Duodenal mucosa (tissue), 2 donors: ENCODE data around the gene PXDN.
"Not testable (repeated sequence)": the region's sequence is repeated elsewhere in the genome, so short reads cannot be mapped to it uniquely, and the experiment has no call there.

ENCODE experiments used
- H3K27ac ChIP-seq: one replicate; pipeline ENCODE4 v1.7.0; 2013; ENCODE audit warnings: low read depth, low read length
- H3K27me3 ChIP-seq, 2 donors: one replicate each; pipeline ENCODE4 v1.7.0; 2013; ENCODE audit warnings: low read length in 2 of 2, control low read depth in 1 of 2; ENCODE audit not compliant: insufficient read depth in 2 of 2, control insufficient read depth in 1 of 2
- H3K36me3 ChIP-seq, 2 donors: one replicate each; pipeline ENCODE4 v1.7.0; 2013; ENCODE audit warnings: low read length in 2 of 2, control low read depth in 1 of 2; ENCODE audit not compliant: insufficient read depth in 2 of 2, control insufficient read depth in 1 of 2
- H3K4me1 ChIP-seq, 2 donors: one replicate each; pipeline ENCODE4 v1.7.0; 2013; ENCODE audit warnings: low read length in 2 of 2, control low read depth in 1 of 2; ENCODE audit not compliant: insufficient read depth in 2 of 2, control insufficient read depth in 1 of 2
- H3K4me3 ChIP-seq, 2 donors: one replicate each; pipeline ENCODE4 v1.7.0; 2013; ENCODE audit warnings: low read length in 2 of 2, low read depth in 1 of 2
- H3K9ac ChIP-seq, 2 donors: one replicate each; pipeline ENCODE4 v1.7.0; 2013; ENCODE audit warnings: low read length in 2 of 2, low read depth in 1 of 2
- H3K9me3 ChIP-seq, 2 donors: one replicate each; pipeline ENCODE4 v1.7.0; 2013; ENCODE audit warnings: low read length in 2 of 2, control low read depth in 1 of 2; ENCODE audit not compliant: control insufficient read depth in 1 of 2

The PXDN gene

GRCh38 chr2:1680222-1681016 is 63.9 kb downstream of the PXDN start:
- Histone ChIP-seq H3K27me3 (no peaks in the 10 kb centered on the region), H3K36me3 (peaks cover 0 to 11% of the 10 kb centered on the region in 2 donors), H3K9ac (no peak overlapping the region), H3K27ac (no peak overlapping the region), H3K9me3 (peaks cover 0 to 9% of the 10 kb centered on the region in 2 donors), H3K4me3 (no peak overlapping the region), H3K4me1 (no peaks in the 10 kb centered on the region)

GRCh38 chr2:1679488-1680039 is 64.8 kb downstream of the PXDN start:
- peaks cover 0 to 11% of the 10 kb centered on the region in 2 donors for H3K36me3 ChIP-seq

GRCh38 chr2:1679065-1679464 is 65.2 kb downstream of the PXDN start:
- H3K27me3 ChIP-seq, H3K27ac ChIP-seq, H3K9ac ChIP-seq, H3K4me3 ChIP-seq, H3K4me1 ChIP-seq, H3K9me3 ChIP-seq: not testable (repeated sequence)
- peaks cover 0 to 11% of the 10 kb centered on the region in 2 donors for H3K36me3 ChIP-seq

More at GRCh38 chr2:1679488-1680039, 64.8 kb downstream of the PXDN start:
- H3K27me3 ChIP-seq, H3K9ac ChIP-seq, H3K27ac ChIP-seq, H3K4me3 ChIP-seq, H3K4me1 ChIP-seq, H3K9me3 ChIP-seq: not testable (repeated sequence)

- no peaks in the 10 kb centered on the region for H3K27me3 ChIP-seq
- peaks cover 0 to 11% of the 10 kb centered on the region in 2 donors for H3K36me3 ChIP-seq
- no peak overlapping the region for H3K27ac ChIP-seq
These were observed 65.7 kb downstream of the PXDN start for GRCh38 chr2:1678609-1679008.

GRCh38 chr2:1677821-1678165 is 66.5 kb downstream of the PXDN start:
- no peak overlapping the region for H3K4me3 ChIP-seq
- H3K4me1 ChIP-seq: no peaks in the 10 kb centered on the region
- H3K36me3 ChIP-seq: peaks cover 0 to 15% of the 10 kb centered on the region in 2 donors
- no peaks in the 10 kb centered on the region for H3K27me3 ChIP-seq
- peaks cover 0 to 9% of the 10 kb centered on the region in 2 donors for H3K9me3 ChIP-seq
- no peak overlapping the region for H3K27ac ChIP-seq
- no peak overlapping the region for H3K9ac ChIP-seq

More at GRCh38 chr2:1678609-1679008, 65.7 kb downstream of the PXDN start:
- Histone ChIP-seq H3K4me1 (no peaks in the 10 kb centered on the region), H3K4me3 (no peak overlapping the region), H3K9me3 (peaks cover 0 to 9% of the 10 kb centered on the region in 2 donors), H3K9ac (no peak overlapping the region)

- Histone ChIP-seq H3K36me3 (peaks cover 0 to 15% of the 10 kb centered on the region in 2 donors), H3K4me3 (no peak overlapping the region), H3K9me3 (peaks cover 0 to 9% of the 10 kb centered on the region in 2 donors), H3K27ac (no peak overlapping the region), H3K4me1 (no peaks in the 10 kb centered on the region), H3K9ac (no peak overlapping the region), H3K27me3 (no peaks in the 10 kb centered on the region)
These were observed 67.1 kb downstream of the PXDN start for GRCh38 chr2:1676913-1677820.

- Histone ChIP-seq H3K9ac (no peak overlapping the region), H3K4me1 (no peaks in the 10 kb centered on the region), H3K9me3 (peaks cover 0 to 9% of the 10 kb centered on the region in 2 donors), H3K4me3 (no peak overlapping the region), H3K27me3 (no peaks in the 10 kb centered on the region), H3K36me3 (peaks cover 0 to 12% of the 10 kb centered on the region in 2 donors), H3K27ac (no peak overlapping the region)
These were observed 68.0 kb downstream of the PXDN start for GRCh38 chr2:1676091-1676912.

GRCh38 chr2:1675633-1676032 is 68.7 kb downstream of the PXDN start:
- Histone ChIP-seq H3K27ac (no peak overlapping the region), H3K4me3 (no peak overlapping the region), H3K4me1 (no peaks in the 10 kb centered on the region), H3K27me3 (no peaks in the 10 kb centered on the region), H3K9ac (no peak overlapping the region), H3K9me3 (peaks cover 0 to 9% of the 10 kb centered on the region in 2 donors), H3K36me3 (peaks cover 0 to 12% of the 10 kb centered on the region in 2 donors)

- peaks cover 0 to 12% of the 10 kb centered on the region in 2 donors for H3K36me3 ChIP-seq
- H3K27me3 ChIP-seq: no peaks in the 10 kb centered on the region
- peaks cover 0 to 9% of the 10 kb centered on the region in 2 donors for H3K9me3 ChIP-seq
- no peak overlapping the region for H3K9ac ChIP-seq
- no peaks in the 10 kb centered on the region for H3K4me1 ChIP-seq
- no peak overlapping the region for H3K27ac ChIP-seq
- no peak overlapping the region for H3K4me3 ChIP-seq
These were observed 69.4 kb downstream of the PXDN start for GRCh38 chr2:1674766-1675397.
